Bronchial epithelial cell (primary cell): ENCODE results near the gene CNTNAP2. TPM values are rescaled to one million over a fixed set of nuclear protein-coding genes. Genes with fewer than 3 reads are reported as not detected.
"Not testable (repeated sequence)": the region's sequence is repeated elsewhere in the genome, so short reads cannot be mapped to it uniquely, and the experiment has no call there.

Source experiments
- DNase-seq: peaks from one replicate; pipeline ENCODE4 v3.0.0-alpha.2; 2010; ENCODE audit warnings: low read depth
- FAIRE-seq: peaks from 2 replicates; lab custom pipeline; 2011; peaks lifted over from hg19 to GRCh38; lab: Jason Lieb, UNC
- H3K27me3 ChIP-seq: 2 replicates; pipeline ENCODE4 v1.5.1; 2011; ENCODE audit warnings: low read length; ENCODE audit not compliant: control insufficient read depth, insufficient read depth
- H3K36me3 ChIP-seq: 2 replicates; pipeline ENCODE4 v1.5.1; 2011; ENCODE audit warnings: low read length; ENCODE audit not compliant: control insufficient read depth, insufficient read depth
- H3K4me3 ChIP-seq: 2 replicates; pipeline ENCODE4 v1.5.1; 2011; ENCODE audit warnings: mild to moderate bottlenecking, low read depth, low read length, control low read depth
- CTCF ChIP-seq: IDR thresholded peaks from 2 replicates; pipeline ENCODE4 v1.5.1; 2011; ENCODE audit warnings: mild to moderate bottlenecking, moderate library complexity, low read length, control low read depth, inconsistent platforms; ENCODE audit not compliant: insufficient read depth, severe bottlenecking
- total RNA-seq: library from RNA; depleted of rRNA; stranded (reverse); fragments of >200 nt; gene quantifications from 2 replicates; pipeline ENCODE4 v1.2.1, GENCODE V29; 2014

The CNTNAP2 gene
- total RNA-seq, 1 donor from 2014 or later: 0.26 TPM

GRCh38 chr7:146889806-146890555, 773.4 kb downstream of the CNTNAP2 start:
- H3K27me3 ChIP-seq: no peaks in the 10 kb centered on the region
- TF ChIP-seq CTCF: no peak
- FAIRE-seq: no peak
- H3K36me3 ChIP-seq: no peaks in the 10 kb centered on the region
- DNase-seq: no peak
- no peak overlapping the region for H3K4me3 ChIP-seq

DNA sequence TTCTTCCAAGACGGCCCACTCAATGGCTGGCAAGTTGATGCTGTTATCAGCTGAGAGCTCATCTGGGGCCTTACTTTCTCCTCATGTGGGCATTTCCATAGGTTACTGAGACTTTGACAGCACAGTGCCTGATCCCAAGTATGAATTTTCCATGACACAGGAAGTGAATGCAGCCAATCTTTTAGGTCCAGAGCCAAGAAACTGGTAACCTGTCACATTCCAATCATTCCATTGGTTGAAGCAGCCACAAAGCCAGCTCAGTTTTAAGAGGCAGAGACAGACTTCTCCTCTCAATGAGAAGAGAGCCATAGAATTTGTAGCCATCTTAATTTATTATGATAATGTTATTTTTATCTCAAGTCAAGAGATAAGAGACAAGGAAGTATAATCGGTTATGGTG, 775.5 kb downstream of the CNTNAP2 start:
- FAIRE-seq (no peak), DNase-seq (no peak)
- Histone ChIP-seq H3K27me3 (no peaks in the 10 kb centered on the region), H3K36me3 (no peaks in the 10 kb centered on the region), H3K4me3 (no peak overlapping the region)
- no peak for TF ChIP-seq CTCF

- H3K36me3 ChIP-seq: no peaks in the 10 kb centered on the region
- no peak for DNase-seq
- H3K27me3 ChIP-seq: no peaks in the 10 kb centered on the region
- H3K4me3 ChIP-seq: no peak overlapping the region
- FAIRE-seq: no peak
- no peak for TF ChIP-seq CTCF
Observed at GRCh38 chr7:146894927-146895326, 778.3 kb downstream of the CNTNAP2 start.

- DNase-seq: no peak
- FAIRE-seq: no peak
- Histone ChIP-seq H3K36me3 (no peaks in the 10 kb centered on the region), H3K4me3 (no peak overlapping the region), H3K27me3 (no peaks in the 10 kb centered on the region)
- no peak for TF ChIP-seq CTCF
Observed at GRCh38 chr7:146902266-146902665, 785.7 kb downstream of the CNTNAP2 start.

- no peak for DNase-seq
- TF ChIP-seq CTCF: no peak
- Histone ChIP-seq H3K27me3 (no peaks in the 10 kb centered on the region), H3K36me3 (no peaks in the 10 kb centered on the region), H3K4me3 (no peak overlapping the region)
- FAIRE-seq: no peak
Observed at GRCh38 chr7:146902728-146903127, 786.1 kb downstream of the CNTNAP2 start.

- not testable (repeated sequence) for H3K27me3 ChIP-seq, H3K4me3 ChIP-seq, FAIRE-seq, H3K36me3 ChIP-seq, DNase-seq
Observed at GRCh38 chr7:146905746-146906145, 789.1 kb downstream of the CNTNAP2 start.
